HG03439 (cell line): ENCODE results near the gene VAT1L.
"Not testable (repeated sequence)": the region's sequence is repeated elsewhere in the genome, so short reads cannot be mapped to it uniquely, and the experiment has no call there.

Source experiments
- ATAC-seq: cut with Tn5 transposase; IDR thresholded peaks from one replicate; pipeline ENCODE4 v1.9.1; 2021; ENCODE audit warnings: mild to moderate bottlenecking, moderate library complexity; ENCODE audit not compliant: unreplicated experiment

VAT1L gene

DNA sequence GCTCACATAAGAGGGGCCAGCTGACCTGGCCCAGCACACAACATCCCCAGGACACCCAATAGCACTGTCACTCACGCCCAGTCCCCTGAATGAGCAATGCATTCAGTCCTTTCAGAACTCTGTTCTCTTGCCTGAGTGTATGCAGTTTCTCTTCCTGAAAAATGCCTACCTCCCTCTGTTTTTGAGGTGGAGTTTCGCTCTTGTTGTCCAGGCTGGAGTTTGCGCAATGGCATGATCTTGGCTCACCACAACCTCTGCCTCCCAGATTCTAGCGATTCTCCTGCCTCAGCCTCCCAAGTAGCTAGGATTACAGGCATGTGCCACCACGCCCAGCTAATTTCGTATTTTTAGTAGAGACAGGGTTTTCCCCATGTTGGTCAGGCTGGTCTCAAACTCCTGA is 159.2 kb downstream of the VAT1L start:
- not testable (repeated sequence) for ATAC-seq

DNA sequence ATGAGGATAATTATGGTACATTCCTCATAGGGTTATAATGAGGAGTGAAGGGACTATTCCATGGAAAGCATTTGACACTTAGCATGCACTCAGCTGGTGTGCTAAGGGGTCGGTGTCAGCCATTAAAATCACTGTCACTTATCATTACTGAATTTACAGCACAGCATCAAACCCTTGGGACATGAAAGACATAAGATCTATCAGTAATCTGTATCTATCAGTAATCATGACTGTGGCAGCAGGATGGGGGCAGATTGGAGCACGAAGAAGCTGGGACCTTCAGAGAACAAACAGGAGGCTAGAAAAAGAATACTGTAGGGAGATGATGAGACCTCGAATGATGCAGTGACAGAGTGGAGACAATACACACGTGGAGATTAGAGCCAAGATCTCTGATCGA is 160.5 kb downstream of the VAT1L start:
- ATAC-seq: no peak

DNA sequence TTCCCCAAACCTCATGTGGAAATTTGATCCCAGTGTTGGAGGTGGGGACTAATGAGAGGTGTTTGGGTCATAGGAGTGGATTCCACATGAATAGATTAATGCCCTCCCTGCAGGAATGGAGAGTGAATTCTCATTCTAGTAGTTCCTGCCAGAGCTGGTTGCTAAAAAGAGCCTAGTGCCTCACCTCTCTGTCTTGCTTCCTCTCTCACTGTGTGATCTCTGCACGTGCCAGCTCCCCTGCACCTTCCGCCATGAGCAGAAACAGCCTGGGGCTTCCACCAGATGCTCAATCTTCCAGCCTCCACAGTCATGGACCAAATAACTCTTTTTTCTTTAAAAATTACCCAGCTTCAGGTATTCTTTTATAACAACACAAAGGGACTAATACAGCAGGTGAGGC is 161.1 kb downstream of the VAT1L start:
- no peak for ATAC-seq

DNA sequence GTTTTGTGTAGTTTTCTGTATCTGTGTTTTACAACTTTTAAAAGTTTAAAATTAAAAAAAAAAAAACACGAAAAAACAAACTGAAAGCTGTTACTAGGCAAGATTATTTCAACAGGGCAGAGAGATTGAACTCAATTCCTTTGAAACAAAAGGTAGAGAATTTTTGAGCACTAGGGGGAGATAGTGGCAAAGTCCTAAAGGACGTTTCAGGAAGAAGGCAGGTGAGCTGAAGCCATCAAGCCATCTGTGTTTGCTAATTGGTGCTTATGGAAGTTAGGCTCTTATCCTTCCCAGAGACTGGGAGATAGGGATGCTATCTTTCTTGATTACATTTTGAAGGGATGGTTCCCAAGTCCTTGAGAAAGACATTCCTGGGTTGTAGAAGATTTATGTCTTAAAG is 163.4 kb downstream of the VAT1L start:
- ATAC-seq: no peak

DNA sequence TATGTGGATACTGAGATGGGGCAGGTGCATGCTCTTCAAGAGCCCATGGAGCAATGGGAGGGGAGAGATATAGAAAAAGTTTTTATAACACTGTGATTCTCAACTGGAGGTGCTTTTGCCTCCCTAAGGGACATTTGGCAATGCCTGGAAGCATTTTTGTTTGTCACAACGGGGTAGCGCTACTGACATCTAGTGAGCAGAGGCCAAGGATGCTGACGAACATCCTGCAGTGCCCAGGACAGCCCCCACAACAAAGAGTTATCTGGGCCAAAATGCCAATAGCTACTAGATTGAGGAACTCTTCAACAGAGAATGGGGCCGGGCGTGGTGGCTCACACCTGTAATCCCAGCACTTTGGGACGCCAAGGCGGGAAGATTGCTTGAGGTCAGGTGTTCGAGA is 166.8 kb downstream of the VAT1L start:
- no peak for ATAC-seq

DNA sequence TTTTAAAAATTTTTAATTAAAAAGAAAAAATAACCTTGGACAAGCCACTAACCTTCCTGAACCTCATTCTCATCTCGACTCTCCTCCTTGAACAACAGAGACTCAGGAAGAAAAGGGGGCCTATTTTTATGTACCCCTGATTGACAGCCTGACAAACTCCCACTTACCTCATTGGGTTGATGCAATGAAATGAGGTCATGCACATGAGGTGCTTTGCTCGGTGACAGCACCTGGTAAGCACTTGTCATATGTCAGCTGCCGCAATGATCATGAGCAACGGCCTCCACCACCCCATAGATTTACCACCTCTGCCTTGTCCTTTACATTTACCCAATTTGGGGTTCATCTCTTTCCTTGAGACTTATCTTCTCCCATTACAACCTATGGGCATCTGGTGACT is 167.9 kb downstream of the VAT1L start:
- no peak for ATAC-seq

DNA sequence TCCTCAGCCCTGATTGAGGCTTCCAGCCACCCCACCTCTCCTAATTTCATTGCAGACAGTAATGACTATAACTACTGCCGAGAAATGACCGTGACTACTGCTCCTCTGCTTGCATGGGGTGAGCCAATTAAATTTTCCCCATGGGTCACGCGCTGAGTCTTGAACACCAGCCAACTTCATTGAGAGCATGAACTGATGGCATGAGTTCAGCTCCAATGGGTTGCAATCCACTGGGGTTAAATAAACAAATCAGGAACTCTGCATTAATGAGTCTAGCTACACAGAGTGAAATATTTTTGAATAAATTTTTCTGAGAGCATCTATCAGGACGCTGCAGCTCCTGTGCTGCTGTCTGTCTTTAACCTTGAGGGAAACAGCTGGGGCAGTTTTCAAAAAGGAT is 172.4 kb downstream of the VAT1L start:
- ATAC-seq: no peak

DNA sequence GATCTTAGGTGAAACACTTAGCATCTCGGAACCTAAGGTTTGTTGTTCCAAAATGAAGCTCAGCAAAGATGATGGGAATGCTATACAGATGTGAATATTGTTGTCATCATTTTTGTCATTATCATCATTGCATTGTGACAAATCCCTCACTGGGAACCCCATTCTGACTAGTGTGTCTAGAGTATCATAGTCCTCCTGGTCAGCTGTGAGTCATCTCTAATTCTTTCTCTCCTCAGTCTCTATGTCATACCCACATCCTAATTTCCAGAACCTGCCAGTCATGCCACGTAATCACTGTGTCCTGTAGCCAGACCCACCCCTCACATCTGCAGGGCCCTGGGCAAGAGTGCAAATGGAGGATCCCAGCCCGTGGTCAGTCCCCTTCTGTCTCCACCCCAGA is 173.4 kb downstream of the VAT1L start:
- no peak for ATAC-seq

DNA sequence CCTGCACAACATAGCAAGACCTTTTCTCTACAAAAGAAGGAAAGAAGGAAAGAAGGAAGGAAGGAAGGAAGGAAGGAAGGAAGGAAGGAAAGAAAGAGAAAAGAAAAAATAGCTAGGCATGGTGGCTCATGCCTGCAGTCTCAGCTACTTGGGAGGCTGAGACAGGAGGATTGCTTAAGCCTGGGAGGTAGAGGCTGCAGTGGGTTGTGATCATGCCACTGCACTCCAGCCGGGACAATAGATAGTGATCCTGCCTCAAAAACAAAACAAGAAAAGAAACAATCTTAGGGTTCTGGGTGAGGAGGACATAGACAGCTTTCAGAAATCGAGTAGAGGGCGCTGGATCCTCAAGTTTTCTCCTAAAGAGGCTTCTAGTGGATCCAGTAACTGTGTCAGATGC is 174.3 kb downstream of the VAT1L start:
- ATAC-seq: no peak

DNA sequence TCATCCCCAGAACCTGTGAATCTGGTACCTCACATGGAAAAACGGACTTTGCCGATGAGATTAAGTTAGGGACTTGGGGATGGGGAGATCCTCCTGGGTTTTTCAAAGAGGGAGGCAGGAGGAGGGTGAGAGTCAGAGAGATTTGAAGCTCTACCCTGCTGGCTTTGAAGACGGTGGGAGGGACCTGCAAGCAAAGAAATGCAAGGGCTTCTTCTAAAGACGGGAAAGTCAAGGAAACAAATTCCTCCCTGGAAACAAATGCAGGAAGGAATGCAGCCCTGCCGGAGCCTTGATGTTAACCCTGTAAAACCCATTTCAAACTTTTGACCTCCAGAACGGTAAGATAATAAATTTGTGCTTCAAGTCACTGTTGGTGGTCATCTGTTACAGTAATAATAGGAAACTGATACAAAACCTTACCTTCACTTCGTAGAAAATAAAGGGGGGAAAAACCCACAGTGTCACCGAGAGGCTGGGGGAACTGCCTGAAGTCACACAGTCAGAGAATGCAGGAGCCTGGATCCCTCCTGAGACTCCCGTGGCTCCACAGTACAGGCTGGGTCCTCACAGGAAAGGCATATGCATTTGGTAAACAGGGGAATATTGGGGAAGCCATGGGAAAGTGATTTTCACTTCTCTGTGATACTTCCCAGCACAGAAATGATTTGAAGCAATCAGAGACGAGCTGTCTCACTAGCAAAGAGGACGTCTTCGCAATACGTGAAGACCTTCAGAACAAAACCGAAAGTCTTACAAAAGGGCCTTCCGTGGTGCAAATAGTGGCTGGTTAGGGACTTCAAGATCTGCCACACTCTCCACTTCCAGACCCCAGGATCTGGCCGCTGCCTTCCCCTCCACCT is 175.1 kb downstream of the VAT1L start:
- peak; percentile 67 for ATAC-seq

DNA sequence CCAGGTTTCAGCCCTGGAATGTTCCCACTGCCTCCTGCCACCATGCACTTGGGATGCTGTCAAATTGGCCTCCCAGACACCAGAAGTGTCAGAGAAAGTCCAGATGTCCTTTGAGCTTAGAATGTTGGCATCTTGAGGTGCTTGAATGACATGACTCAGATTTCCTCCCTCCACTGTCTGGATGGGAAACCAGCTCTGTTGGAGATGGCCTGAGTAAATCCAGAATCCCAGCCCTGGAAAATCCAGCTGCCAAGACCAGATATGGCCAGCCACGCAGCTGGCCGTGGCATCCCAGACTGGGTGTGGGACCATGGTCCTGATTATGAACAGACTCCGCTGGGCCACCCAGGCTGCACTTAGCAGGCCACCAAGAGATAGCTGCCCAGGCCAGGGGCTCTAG is 177.0 kb downstream of the VAT1L start:
- no peak for ATAC-seq

DNA sequence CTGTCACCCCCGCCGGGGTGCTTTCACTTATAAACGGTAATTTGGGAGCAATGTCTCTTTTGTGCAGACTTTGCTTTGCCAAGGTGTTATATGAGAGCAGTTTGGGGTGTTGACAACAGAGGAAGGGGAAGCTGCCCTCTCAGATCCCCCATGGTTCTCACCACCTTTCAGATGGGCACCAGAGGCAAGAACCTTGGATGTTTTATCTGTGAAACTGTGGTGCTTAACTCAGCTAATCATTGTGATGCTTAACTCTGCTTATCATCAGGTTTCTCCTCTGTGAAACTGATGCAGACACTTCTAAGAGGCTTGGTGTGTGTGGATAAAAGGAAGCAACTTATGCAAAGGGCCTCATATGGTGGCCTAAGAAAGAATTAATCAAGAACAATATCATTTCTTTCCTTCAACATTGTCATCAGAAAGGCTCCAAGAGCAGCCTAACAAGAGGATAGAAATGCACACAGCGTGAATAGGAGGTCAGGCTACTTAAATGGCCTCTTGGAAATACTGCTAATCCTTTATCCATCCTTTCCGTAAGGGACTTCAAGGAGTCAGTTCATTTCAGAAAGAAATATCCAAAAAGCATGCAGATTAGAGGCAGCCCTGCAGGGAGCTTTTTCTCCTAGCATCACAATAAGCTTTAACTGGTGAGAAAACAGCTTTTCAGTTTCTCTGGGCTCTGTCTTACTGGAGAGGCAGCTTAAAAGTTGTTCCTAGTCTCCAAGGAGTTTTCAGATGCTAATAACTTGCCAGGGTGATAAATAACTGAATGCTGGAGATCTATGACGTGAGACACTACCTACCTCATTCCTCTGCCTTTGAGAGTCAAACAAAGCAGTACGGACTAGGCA is 178.9 kb downstream of the VAT1L start:
- ATAC-seq: no peak

DNA sequence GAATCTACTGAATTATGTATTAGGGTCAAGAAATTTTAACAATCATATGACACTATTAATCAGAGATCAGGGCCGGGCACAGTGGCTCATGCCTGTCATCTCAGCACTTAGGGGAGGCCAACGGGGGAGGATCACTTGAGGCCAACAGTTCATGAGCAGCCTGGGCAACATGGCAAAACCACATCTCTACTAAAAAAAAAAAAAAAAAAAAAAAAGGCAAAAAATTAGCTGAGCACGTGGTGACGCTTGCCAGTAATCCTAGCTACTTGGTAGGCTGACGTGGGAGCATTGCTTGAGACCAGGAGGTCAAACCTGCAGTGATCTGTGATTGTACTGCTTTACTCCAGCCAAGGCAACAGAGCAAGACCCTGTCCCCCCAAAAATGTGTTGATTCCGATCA is 181.5 kb downstream of the VAT1L start:
- no peak for ATAC-seq

DNA sequence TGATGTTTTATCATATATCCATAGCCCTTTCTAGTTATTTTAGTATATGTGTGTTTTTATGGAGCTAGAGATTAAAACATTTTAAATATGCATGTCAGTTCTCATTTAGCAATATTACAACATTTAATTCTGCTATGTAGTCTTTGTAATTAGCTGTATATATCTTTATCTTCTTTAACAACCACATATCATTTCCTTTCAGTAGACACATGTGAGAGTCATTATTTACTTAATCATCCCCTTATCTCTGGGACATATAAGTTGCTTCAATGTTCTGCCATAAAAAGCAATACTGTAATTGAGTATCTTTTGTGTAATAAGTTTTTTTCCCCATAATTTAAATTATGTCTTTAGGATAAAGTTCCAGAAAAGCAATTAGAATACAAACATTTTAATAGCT is 182.0 kb downstream of the VAT1L start:
- ATAC-seq: no peak

DNA sequence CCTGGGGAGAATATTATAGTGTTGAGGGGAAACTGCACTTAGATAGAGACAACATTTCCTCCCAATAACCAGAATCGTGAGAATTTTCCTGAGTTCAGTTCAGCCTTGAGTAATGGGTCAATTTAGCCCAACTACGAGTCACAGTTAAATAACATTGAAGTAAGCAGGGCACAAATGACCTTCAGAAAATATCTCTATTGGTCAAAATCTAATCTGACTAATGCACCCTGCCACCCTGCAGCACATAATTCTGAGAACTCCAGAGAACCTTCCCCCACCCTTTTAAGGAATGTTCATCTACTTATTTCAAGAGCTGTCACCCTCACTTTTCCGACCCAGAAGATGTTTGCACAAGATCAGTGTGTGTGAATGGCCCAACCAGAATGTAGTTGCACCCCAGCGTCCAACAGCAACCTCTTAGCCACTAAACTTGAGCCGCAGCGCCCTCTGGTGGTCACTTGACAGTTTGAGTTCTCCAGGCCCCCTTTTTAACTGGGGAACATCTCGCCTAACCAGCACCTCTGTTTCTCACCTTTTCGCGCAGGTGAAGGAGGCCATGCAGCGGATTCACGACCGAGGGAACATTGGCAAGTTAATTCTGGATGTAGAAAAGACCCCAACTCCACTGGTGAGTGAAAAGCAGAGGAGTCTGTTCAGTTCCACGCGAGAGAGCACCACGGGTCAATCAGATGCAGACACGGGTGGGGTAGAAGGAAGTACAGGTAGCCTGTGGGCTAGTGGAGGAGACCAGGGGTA is 183.1 kb downstream of the VAT1L start:
- ATAC-seq: peak; percentile 84

DNA sequence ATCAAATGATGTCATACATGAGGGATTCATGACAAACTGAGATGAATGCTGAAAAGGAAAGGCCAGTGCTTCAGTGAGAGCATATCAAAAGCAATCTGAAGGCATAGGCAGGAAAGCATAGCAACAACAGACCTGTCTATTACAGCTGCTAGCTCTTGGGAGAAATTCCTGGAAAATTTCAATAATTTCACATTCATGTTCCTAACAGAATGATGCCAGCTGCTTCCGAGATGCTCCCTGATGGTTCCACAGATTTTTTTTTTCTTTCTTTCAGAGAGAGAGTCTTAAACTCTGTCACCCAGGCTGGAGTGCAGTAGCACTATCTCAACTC is 183.7 kb downstream of the VAT1L start:
- ATAC-seq: peak; percentile 9

DNA sequence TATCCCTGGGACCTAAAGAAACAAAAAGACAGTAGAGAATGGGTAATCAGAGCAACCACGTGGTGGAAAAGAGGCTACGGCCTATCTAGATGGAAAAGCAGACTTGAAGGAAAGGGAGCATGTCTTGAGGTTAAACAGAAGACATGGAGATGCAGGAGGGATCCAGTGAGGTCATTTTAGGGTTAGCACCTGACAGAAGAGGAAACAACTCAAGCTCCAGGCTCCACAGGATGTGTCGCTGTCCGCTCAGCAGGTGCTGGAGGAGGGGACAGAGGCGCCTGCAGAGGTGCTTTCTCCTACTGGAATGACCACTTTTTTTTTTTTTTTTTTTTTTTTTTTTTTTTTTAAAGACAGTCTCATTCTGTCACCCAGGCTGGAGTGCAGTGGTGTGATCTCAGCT is 186.5 kb downstream of the VAT1L start:
- no peak for ATAC-seq

DNA sequence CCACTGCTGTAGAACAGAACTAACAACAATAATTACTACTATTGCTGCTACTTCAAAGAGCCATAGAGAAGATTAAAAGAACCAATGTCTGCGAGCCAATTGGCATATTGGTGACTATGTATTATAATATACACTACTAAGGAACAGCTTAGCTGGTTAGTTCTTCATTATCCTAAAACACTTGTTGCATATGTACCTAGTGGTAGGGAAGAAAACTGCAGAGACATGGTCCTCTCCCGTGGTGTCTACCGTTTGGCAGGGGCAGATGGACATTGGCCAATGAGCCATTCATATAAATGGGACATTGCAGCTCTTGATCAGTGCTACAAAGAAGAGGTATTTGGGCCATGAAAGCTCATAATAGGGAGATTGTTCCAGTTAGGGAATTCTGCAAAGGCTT is 187.6 kb downstream of the VAT1L start:
- ATAC-seq: no peak

DNA sequence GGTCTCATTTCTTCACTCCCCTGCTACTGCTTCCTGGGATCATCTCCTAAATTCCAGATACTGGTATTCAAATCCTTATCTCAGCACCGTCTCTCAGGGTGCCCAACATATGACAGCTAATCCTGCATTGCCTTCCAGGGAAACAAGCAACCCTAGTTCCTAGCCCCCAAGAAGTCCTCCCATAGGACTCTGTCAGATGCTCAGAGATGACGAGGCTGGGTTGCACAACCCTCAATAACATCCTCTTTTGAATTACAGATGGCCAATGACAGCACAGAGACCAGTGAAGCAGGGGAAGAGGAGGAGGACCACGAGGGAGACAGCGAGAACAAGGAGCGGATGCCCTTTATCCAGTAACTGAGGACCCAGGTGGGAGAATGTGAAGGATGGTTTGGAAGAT is 189.0 kb downstream of the VAT1L start:
- ATAC-seq: no peak

DNA sequence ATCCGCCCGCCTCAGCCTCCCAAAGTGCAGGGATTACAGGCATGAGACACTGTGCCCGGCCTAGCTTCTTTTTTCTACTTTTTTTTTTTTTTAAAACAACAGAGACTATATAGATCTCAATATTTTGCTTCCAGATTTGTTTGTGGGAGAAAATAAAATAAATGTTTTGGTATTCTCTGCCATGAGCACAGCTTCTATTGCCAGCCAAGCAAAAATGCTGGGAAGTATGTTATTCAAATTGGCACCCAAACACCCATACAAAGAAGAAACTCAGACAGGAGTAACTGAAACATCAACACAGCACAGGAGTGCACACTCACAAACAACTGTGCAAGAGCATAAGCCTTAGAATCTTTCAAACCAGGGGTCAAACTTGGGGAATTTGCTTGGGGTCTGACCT is 196.7 kb downstream of the VAT1L start:
- ATAC-seq: no peak

DNA sequence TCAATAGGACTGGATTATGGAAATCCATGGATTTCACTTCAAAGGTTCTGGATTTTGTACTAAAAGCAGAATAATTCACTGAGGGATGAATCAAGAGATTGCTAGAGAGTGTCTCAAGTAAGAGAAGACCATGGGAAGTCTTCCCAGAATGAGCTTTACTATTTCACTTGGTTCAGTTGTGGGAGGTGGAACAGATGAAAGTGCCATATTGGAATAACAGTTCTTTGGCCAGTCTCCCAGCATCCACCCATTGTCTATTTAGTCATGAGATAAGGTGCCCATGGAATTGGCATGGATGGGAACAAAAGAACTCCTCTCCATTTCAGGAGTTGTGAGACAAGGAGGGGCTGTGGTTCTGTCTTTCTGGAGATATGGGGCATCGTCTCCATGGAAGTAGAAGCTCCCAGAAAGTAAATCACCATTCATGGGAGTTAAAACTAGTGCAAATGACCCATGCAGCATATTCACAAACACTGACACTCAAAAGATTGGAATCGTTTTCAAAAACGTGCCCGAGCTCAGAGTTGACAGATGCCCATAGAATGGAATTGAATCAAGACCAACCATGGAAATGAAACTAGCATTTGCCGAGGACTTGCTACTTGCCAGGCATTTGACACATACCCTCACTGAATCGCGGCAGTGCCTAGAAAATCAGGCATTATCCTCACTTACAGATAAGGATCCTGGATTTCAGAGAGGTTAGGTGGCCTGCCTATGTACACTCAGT is 197.8 kb downstream of the VAT1L start:
- no peak for ATAC-seq
